Upper lobe of left lung (tissue), 6 donors: Measurements from ENCODE around the gene PARK7. TPM values are rescaled to one million over a fixed set of nuclear protein-coding genes. Genes with fewer than 3 reads are reported as not detected.
"Not testable (repeated sequence)": the region's sequence is repeated elsewhere in the genome, so short reads cannot be mapped to it uniquely, and the experiment has no call there.

Source experiments
- ATAC-seq, 2 donors: fragments of 200-7000 bp; cut with Tn5 transposase; one replicate each; pipeline ENCODE4 v1.9.1; 2022; ENCODE audit warnings: mild to moderate bottlenecking in 2 of 2, moderate library complexity in 2 of 2; ENCODE audit not compliant: low FRiP score in 2 of 2
- DNase-seq, 2 donors: peaks; one replicate each; pipeline ENCODE4 v3.0.0-alpha.2; 2019 to 2020
- H3K27ac ChIP-seq, 4 donors: fragments of 200-600 bp; sonication (generic); one replicate each; pipeline ENCODE4 v1.5.1; 2016 to 2019
- H3K27me3 ChIP-seq, 4 donors: fragments of 200-600 bp; sonication (generic); one replicate each; pipeline ENCODE4 v1.5.1; 2017 to 2019
- H3K36me3 ChIP-seq, 4 donors: fragments of 200-600 bp; sonication (generic); one replicate each; pipeline ENCODE4 v1.5.1; 2016 to 2019
- H3K4me1 ChIP-seq, 4 donors: fragments of 200-600 bp; sonication (generic); one replicate each; pipeline ENCODE4 v1.5.1; 2018 to 2019
- H3K4me3 ChIP-seq, 4 donors: fragments of 200-600 bp; sonication (generic); one replicate each; pipeline ENCODE4 v1.5.1; 2017 to 2019; ENCODE audit warnings: mild to moderate bottlenecking in 2 of 4, moderate library complexity in 1 of 4
- H3K9me3 ChIP-seq, 4 donors: fragments of 200-600 bp; sonication (generic); one replicate each; pipeline ENCODE4 v1.5.1; 2018 to 2019
- EP300 ChIP-seq, 4 donors: sonication (generic); formaldehyde crosslinking; IDR thresholded peaks; one replicate each; pipeline ENCODE4 v1.5.1; 2017; ENCODE audit warnings: antibody characterized with exemption in 4 of 4, control low read depth in 2 of 4
- POLR2A ChIP-seq, 4 donors: fragments of 450-650 bp; IDR thresholded peaks; one replicate each; pipeline ENCODE4 v1.5.1; 2016 to 2017; ENCODE audit warnings: antibody characterized with exemption in 4 of 4, mild to moderate bottlenecking in 2 of 4
- POLR2AphosphoS5 ChIP-seq, 2 donors: sonication (generic); formaldehyde crosslinking; IDR thresholded peaks; one replicate each; pipeline ENCODE4 v1.5.1; 2017; ENCODE audit warnings: antibody characterized with exemption in 2 of 2
- WGBS, 2 donors: methylation state at CpG; one replicate each; pipeline ENCODE4 v1.1.5; 2017 to 2018; 5-methylcytosine and 5-hydroxymethylcytosine counted together
- total RNA-seq, 6 donors: library from RNA; depleted of rRNA in 4 of 6; stranded (reverse); fragments of >200 nt in 4 of 6; gene quantifications; one replicate each; pipeline versions ENCODE4 v1.1.0 to v1.2.1, GENCODE V29; 2016 to 2021
- TF ChIP-seq, protein P1 (sequence below), 6 experiments: fragments of 450-650 bp in 4 of 6; fragments of 200-600 bp in 2 of 6; sonication (generic) in 2 of 6; IDR thresholded peaks; one replicate each; pipeline ENCODE4 v1.5.1; 2016 to 2019; ENCODE audit warnings: antibody characterized with exemption in 6 of 6
- donor health status: DM: no; HTN: no; CAD: no; lungs with moderate emphysema.
- donor health status: DM: no; HTN: yes; CAD: no; lungs with severe emphysema.

The PARK7 gene
- total RNA-seq, 6 donors from 2014 or later, result 52.4 to 217 (median 130) TPM

GRCh38 chr1:7962014-7962335, 464 bp downstream of the PARK7 start:
- peaks cover 12 to 41% (median 31%) of the 10 kb centered on the region in 4 donors for H3K36me3 ChIP-seq
- H3K4me1 ChIP-seq, result peaks cover 16 to 42% (median 28%) of the 10 kb centered on the region in 4 donors
- no peaks in the 10 kb centered on the region for H3K27me3 ChIP-seq
- DNase-seq (no peak), ATAC-seq (no peak)
- peak overlapping the region; percentile 92 to 97 (median 95) for H3K27ac ChIP-seq
- H3K9me3 ChIP-seq, result no peaks in the 10 kb centered on the region
- peak overlapping the region; percentile 68 to 92 (median 83) for H3K4me3 ChIP-seq
- WGBS, 2 donors, result 0 to 2% methylated on average over 10 of the region's 10 CpGs
- TF ChIP-seq EP300 (IDR thresholded peaks at IDR 0.05), result no peak
- no peak for TF ChIP-seq POLR2AphosphoS5 (IDR thresholded peaks at IDR 0.05)
- TF ChIP-seq POLR2A (IDR thresholded peaks at IDR 0.05), result no peak
- TF ChIP-seq, protein P1, sequence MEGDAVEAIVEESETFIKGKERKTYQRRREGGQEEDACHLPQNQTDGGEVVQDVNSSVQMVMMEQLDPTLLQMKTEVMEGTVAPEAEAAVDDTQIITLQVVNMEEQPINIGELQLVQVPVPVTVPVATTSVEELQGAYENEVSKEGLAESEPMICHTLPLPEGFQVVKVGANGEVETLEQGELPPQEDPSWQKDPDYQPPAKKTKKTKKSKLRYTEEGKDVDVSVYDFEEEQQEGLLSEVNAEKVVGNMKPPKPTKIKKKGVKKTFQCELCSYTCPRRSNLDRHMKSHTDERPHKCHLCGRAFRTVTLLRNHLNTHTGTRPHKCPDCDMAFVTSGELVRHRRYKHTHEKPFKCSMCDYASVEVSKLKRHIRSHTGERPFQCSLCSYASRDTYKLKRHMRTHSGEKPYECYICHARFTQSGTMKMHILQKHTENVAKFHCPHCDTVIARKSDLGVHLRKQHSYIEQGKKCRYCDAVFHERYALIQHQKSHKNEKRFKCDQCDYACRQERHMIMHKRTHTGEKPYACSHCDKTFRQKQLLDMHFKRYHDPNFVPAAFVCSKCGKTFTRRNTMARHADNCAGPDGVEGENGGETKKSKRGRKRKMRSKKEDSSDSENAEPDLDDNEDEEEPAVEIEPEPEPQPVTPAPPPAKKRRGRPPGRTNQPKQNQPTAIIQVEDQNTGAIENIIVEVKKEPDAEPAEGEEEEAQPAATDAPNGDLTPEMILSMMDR (IDR thresholded peaks at IDR 0.05), result no peak

- Histone ChIP-seq H3K27ac (peak overlapping the region in 2 of 4 donors; percentile 97), H3K4me3 (peak overlapping the region in 2 of 4 donors; percentile 77 to 92), H3K27me3 (no peaks in the 10 kb centered on the region), H3K36me3 (peaks cover 12 to 48% (median 34%) of the 10 kb centered on the region in 4 donors), H3K9me3 (no peaks in the 10 kb centered on the region), H3K4me1 (peaks cover 16 to 50% (median 28%) of the 10 kb centered on the region in 4 donors)
- TF ChIP-seq EP300 (IDR thresholded peaks at IDR 0.05), result no peak
- no peak for TF ChIP-seq POLR2A (IDR thresholded peaks at IDR 0.05)
- TF ChIP-seq POLR2AphosphoS5 (IDR thresholded peaks at IDR 0.05), result no peak
- TF ChIP-seq, protein P1 (IDR thresholded peaks at IDR 0.05), result no peak
- DNase-seq (no peak), ATAC-seq (no peak)
- WGBS, 2 donors, result 87 to 88% methylated on average over 11 of the region's 11 CpGs
These were observed 1.3 kb downstream of the PARK7 start for GRCh38 chr1:7962636-7963377.

DNA sequence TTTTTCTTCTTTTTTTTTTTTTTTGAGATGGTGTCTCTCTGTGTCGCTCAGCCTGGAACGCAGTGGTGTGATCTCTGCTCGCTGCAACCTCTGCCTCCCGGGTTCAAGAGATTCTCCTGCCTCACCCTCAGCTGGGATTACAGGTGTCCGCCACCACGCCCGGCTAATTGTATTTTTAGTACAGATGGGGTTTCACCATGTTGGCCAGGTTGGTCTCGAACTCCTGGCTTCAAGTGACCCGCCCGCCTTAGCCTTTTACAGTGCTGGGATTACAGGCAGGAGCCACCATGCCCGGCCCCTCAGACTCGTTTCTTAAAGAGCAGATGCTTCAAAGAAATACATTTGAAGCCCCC, 1.8 kb downstream of the PARK7 start:
- H3K27ac ChIP-seq, DNase-seq, H3K4me3 ChIP-seq, H3K27me3 ChIP-seq, ATAC-seq, H3K9me3 ChIP-seq: not testable (repeated sequence)
- H3K4me1 ChIP-seq, result peaks cover 16 to 52% (median 28%) of the 10 kb centered on the region in 4 donors
- 97% methylated on average over 12 of the region's 12 CpGs for WGBS, 2 donors
- peaks cover 12 to 50% (median 36%) of the 10 kb centered on the region in 4 donors for H3K36me3 ChIP-seq

DNA sequence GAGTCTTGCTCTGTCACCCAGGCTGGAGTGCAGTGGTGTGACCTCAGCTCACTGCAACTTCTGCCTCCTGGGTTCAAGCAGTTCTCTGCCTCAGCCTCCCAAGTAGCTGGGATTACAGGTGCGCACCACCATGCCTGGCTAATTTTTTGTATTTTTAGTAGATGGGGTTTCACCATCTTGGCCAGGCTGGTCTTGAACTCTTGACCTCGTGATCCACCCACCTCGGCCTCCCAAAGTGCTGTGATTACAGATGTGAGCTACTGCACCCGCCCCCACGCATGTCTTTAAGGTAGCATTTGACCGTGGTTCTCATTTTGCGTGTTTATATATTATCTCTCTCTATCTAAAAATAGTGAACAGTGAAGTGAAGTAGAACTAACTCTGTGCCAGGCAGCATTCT, 2.3 kb downstream of the PARK7 start:
- H3K9me3 ChIP-seq, H3K27ac ChIP-seq, H3K27me3 ChIP-seq, DNase-seq, ATAC-seq, H3K4me3 ChIP-seq: not testable (repeated sequence)
- H3K36me3 ChIP-seq, result peaks cover 12 to 54% (median 41%) of the 10 kb centered on the region in 4 donors
- 87 to 93% methylated on average over 7 of the region's 7 CpGs for WGBS, 2 donors
- H3K4me1 ChIP-seq, result peaks cover 16 to 52% (median 28%) of the 10 kb centered on the region in 4 donors

GRCh38 chr1:7964476-7964875, 3.0 kb downstream of the PARK7 start:
- H3K4me3 ChIP-seq, result no peak overlapping the region
- TF ChIP-seq POLR2AphosphoS5 (IDR thresholded peaks at IDR 0.05), result no peak
- TF ChIP-seq EP300 (IDR thresholded peaks at IDR 0.05), result no peak
- TF ChIP-seq, protein P1 (IDR thresholded peaks at IDR 0.05), result no peak
- no peak for TF ChIP-seq POLR2A (IDR thresholded peaks at IDR 0.05)
- no peak overlapping the region for H3K27ac ChIP-seq
- H3K9me3 ChIP-seq, result no peaks in the 10 kb centered on the region
- peaks cover 12 to 61% (median 43%) of the 10 kb centered on the region in 4 donors for H3K36me3 ChIP-seq
- DNase-seq (no peak), ATAC-seq (no peak)
- no peaks in the 10 kb centered on the region for H3K27me3 ChIP-seq
- H3K4me1 ChIP-seq, result peaks cover 16 to 52% (median 28%) of the 10 kb centered on the region in 4 donors
- WGBS, 2 donors, result 85 to 87% methylated on average over 3 of the region's 3 CpGs

GRCh38 chr1:7967196-7967595, 5.7 kb downstream of the PARK7 start:
- ATAC-seq, result no peak
- TF ChIP-seq, protein P1 (IDR thresholded peaks at IDR 0.05), result no peak
- TF ChIP-seq EP300 (IDR thresholded peaks at IDR 0.05) (no peak), POLR2AphosphoS5 (IDR thresholded peaks at IDR 0.05) (no peak), POLR2A (IDR thresholded peaks at IDR 0.05) (no peak)
- WGBS, 2 donors, result 48 to 71% methylated on average over 1 of the region's 1 CpG
- peaks cover 10 to 42% (median 22%) of the 10 kb centered on the region in 4 donors for H3K4me1 ChIP-seq
- no peak overlapping the region for H3K27ac ChIP-seq
- no peak overlapping the region for H3K4me3 ChIP-seq
- no peak for DNase-seq
- peaks cover 18 to 88% (median 70%) of the 10 kb centered on the region in 4 donors for H3K36me3 ChIP-seq
- no peaks in the 10 kb centered on the region for H3K27me3 ChIP-seq
- no peaks in the 10 kb centered on the region for H3K9me3 ChIP-seq
